HFF-Myc (cell line): Measurements from ENCODE around the gene YWHAQ.
"Not testable (repeated sequence)": the region's sequence is repeated elsewhere in the genome, so short reads cannot be mapped to it uniquely, and the experiment has no call there.

Experiments
- DNase-seq: peaks from one replicate; pipeline ENCODE4 v3.0.0-alpha.2; 2011; ENCODE audit warnings: low read depth; ENCODE audit errors: extremely low read depth
- H3K4me3 ChIP-seq: replicated peaks from 2 replicates; pipeline ENCODE4 v1.5.1; 2011; ENCODE audit warnings: low read depth, mild to moderate bottlenecking, control low read depth, low read length
- TF ChIP-seq, protein P1 (sequence below): IDR thresholded peaks from 2 replicates; pipeline ENCODE4 v1.5.1; 2012; ENCODE audit warnings: mild to moderate bottlenecking, low read depth, low read length, control low read depth; ENCODE audit errors: missing control alignments

YWHAQ gene

DNA sequence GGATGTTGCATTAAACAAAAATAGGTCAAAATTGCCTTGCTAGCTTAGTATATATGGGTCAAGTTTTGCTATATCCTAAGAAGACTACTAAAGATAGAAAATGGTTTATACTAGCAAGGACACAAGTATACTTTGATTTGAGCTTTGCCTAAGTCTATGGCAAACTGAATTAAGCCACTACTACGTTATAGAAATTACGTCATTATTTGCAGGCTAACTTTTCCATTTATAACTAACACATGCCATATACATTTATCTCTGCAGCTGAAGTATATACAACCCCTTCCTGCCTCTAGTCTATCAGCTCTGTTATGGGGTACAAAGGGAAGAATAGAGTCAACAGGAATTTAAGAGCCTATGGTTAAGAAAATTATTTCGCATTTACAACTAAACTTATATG lies 16.2 kb downstream of the YWHAQ start:
- TF ChIP-seq, protein P1, sequence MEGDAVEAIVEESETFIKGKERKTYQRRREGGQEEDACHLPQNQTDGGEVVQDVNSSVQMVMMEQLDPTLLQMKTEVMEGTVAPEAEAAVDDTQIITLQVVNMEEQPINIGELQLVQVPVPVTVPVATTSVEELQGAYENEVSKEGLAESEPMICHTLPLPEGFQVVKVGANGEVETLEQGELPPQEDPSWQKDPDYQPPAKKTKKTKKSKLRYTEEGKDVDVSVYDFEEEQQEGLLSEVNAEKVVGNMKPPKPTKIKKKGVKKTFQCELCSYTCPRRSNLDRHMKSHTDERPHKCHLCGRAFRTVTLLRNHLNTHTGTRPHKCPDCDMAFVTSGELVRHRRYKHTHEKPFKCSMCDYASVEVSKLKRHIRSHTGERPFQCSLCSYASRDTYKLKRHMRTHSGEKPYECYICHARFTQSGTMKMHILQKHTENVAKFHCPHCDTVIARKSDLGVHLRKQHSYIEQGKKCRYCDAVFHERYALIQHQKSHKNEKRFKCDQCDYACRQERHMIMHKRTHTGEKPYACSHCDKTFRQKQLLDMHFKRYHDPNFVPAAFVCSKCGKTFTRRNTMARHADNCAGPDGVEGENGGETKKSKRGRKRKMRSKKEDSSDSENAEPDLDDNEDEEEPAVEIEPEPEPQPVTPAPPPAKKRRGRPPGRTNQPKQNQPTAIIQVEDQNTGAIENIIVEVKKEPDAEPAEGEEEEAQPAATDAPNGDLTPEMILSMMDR = no peak
- H3K4me3 ChIP-seq = no peak overlapping the region
- DNase-seq = no peak

DNA sequence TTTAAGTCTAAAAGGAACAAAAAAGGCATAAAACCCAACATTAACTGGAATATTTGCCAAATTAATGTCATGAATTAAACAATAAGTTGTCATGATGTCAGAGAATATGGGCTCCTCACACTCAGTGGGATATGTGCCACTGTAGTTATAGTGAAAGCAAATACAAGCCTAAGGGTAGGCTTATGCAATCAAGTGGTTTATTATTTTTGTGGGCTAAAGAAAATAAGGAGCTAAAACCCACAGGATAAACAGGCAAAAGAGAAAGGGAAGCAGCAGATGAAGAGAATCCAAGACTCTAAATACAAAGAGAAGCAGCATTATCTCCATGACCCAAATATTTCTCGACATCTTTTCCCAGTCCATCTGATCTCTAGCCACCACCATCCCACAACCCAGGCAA lies 17.5 kb downstream of the YWHAQ start:
- TF ChIP-seq, protein P1 = no peak
- no peak overlapping the region for H3K4me3 ChIP-seq
- no peak for DNase-seq

DNA sequence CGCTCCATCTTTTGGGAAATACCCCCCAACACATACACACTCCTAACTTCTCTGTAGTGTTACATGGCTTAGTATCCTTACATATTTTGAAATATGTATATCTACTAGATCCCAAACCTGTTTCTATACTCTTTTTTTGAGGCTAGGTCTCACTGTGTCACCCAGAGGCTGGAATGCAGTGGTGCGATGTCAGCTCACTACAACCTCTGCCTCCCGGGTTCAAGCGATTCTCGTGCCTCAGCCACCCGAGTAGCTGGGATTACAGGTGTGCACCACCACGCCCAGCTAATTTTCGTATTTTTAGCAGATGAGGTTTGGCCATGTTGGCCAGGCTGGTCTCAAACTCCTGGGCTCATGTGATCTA lies 19.3 kb downstream of the YWHAQ start:
- not testable (repeated sequence) for DNase-seq, H3K4me3 ChIP-seq

DNA sequence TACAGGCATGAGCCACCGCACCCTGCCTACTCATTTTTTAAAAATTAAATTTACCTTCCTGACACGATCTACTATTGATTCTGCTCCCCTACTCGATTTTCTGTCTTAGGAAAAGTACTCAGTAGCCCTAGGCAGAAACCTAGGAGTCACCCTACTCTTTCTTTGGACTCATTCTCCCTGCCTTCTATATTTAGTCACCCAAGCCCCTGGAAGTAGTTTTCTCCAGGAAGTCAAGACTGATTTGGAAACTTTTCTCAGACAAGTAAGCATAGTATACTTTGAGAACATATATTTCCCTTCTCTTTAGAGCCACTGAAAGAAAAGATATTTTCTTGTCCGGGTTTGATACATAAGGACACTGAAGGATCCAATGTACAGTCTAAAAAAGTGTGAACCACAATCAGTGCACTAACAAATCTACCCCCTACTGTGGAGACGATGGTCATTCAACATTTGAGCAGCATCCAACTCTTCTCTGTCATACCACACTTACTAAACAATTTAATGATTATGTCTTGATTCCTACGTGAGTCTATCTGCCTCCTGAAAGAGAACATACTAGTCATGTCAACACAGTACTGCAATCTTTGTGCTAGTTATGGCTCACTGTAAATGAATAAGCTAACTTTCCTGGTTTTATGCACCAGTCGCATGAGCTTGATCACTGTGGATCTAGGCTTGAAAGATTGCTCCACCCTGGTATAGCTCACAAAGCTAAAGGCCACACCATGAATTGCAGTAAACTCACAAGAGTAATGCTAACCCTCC lies 19.8 kb downstream of the YWHAQ start:
- no peak overlapping the region for H3K4me3 ChIP-seq
- DNase-seq = no peak
- TF ChIP-seq, protein P1 = no peak

DNA sequence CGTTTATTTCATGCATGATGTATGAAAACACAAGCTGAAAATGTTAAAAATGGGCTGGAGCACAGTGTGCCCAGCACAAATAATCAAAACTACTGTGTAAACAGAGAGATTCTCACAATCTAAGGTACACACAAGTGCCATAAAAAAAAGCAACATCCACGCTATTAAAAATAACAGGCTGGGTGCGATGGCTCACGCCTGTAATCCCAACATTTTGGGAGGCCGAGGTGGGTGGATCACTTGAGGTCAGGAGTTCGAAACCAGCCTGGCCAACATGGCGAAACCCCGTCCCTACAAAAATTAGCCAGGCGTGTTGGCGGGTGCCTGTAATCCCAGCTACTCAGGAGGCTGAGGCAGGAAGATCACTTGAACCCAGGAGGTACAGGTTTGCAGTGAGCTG lies 22.3 kb downstream of the YWHAQ start:
- DNase-seq, H3K4me3 ChIP-seq: not testable (repeated sequence)

DNA sequence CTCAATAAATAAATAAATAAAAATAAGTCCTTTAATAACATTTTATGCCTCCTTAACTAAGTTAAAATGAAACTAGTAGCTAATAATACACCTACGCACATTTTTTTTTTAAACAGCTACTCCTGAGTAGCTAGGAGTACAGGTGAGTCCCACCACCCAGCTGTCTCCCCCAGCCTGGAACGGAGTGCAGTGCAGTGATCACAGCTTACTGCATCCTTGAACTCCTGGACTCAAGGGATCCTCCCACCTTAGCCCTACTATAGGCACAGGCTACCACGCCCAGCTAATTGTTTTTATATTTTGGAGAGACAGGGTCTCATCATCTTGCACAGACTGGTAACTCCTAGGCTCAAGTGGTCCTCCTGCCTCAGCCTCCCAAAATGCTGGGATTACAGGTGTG lies 28.4 kb downstream of the YWHAQ start:
- TF ChIP-seq, protein P1 = no peak
- no peak overlapping the region for H3K4me3 ChIP-seq
- no peak for DNase-seq

DNA sequence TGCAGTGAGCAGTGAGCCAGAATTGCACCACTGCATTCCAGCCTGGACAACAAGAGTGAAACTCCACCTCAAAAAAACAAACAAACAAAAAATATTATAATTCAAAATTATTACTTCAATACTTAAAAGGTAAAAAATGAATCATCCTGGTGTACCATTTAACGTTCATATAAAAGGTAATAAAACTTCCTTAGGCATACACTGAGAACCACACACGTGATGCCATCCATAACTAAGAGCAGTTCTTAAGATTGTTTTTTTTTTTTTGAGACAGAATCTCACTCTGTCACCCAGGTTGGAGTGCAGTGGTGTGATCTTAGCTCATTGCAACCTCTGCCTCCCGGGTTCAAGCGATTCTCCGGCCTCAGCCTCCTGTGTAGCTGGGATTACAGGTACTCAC lies 29.4 kb downstream of the YWHAQ start:
- no peak overlapping the region for H3K4me3 ChIP-seq
- DNase-seq = no peak
- TF ChIP-seq, protein P1 = no peak

DNA sequence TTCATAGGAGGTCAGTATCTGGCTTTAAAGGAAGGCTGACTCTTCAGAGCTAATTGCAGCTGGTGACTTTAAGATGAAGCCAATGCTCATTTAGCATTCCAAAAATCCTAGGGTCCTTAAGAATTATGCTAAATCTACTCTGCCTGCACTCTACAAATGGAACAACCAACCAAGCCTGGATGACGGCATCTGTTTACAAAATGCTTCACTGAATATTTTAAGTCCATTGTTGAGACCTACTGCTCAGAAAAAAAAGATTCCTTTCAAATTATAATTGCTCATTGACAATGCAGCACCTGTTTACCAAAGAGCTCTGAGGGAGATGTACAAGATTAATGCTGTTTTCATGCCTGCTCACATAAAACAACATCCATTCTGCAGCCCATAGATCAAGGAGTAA lies 31.4 kb downstream of the YWHAQ start:
- TF ChIP-seq, protein P1 = no peak
- DNase-seq = no peak
- no peak overlapping the region for H3K4me3 ChIP-seq
